GM18907 (cell line): Measurements from ENCODE around the gene EFCAB10.
A peak's percentile ranks its signal among the peaks of the same experiment; 100 is the strongest.
"Not testable (repeated sequence)": the region's sequence is repeated elsewhere in the genome, so short reads cannot be mapped to it uniquely, and the experiment has no call there.

ENCODE experiments used
- ATAC-seq: cut with Tn5 transposase; IDR thresholded peaks from one replicate; pipeline ENCODE4 v1.9.1; 2021; ENCODE audit warnings: mild to moderate bottlenecking, moderate library complexity; ENCODE audit not compliant: unreplicated experiment

EFCAB10 gene

DNA sequence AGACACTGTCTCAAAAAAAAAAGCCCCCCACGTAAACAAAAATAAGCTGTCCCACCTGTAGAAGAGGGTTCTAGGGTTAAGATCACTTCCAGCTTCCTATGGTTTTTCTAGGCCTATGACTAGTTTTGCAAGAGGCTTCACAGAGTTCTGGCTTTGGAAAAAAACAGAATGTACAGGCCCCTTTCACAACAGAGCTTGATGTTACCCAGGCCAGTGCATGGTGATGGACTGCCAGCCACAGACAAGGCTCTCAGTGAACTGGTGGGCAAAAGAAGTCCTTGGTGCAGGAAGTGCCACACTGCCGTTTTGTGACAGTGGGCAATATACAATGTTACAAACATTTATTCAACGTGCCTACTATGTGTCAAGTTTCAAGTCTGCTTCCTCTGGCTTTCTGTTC is 18.3 kb upstream of the EFCAB10 start:
- ATAC-seq, result no peak

DNA sequence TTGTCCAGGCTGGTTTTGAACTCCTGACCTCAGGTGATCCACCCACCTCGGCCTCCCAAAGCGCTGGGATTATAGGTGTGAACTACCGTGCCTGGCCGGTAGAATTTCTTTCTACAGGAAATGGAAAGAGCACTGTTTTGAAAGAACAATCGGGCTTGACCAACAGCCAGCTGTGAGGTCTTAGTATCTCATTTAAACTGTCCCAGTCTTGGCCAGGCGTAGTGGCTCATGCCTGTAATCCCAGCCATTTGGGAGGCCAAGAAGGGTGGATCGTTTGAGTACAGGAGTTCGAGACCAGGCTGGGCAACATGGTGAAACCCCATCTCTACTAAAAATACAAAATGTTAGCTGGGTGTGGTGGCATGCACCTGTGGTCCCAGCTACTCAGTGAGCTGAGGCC is 17.8 kb upstream of the EFCAB10 start:
- ATAC-seq, result not testable (repeated sequence)

DNA sequence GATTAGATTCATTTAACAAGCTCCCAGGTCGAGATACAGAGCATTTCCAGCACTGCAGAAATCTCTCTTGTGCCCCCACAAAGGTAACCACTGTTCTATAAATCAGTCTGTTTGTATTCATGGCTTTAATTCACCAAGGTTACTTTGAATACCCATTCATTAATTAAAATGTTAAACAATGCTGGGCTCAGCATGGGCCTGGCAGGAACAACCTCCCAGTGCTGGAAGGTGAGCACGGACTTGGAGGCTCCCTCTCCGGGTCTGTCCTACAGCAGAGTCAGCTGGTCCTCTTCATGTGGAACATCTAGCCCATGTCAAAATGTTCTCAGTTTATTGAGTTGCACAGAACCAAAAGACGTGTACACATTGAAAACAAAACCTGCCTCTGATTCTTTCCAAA is 15.6 kb upstream of the EFCAB10 start:
- no peak for ATAC-seq

DNA sequence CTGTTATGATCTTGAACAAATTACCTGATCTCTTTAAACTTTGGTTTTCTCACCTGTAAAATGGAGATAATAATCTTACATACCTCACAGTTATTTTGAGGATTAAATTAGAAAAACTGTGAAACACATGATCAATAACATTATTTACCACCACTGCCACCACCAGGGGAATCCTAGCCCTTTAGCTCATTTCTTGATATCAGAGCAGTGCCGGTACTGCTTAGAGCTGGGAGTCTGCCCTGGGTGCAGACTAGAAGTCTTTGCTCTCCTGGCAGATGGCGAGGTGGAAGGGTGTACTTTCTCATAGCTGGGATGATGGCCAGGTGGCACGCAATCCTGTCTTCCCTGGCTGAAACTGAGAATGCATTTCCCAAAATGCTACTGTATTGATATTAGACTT is 12.7 kb upstream of the EFCAB10 start:
- no peak for ATAC-seq

DNA sequence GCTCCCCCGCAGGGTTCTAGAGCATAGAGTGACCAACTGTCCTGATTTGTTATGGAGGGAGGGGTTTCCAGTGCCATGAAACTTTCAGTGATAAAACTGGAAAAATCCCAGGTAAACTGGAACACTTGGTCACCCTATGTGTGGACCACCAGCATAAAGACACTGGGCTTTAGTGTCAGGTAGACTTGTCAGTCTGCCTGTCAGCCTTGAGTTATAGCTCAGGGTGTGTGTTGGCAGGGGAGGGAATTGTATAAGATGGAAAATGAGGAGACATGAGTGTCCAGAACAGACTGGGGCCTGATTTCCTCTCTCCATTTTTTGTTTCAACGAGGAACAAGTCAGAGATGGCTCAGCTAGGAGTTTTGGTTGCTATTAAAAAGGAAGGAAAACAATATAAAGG is 10.2 kb upstream of the EFCAB10 start:
- no peak for ATAC-seq

DNA sequence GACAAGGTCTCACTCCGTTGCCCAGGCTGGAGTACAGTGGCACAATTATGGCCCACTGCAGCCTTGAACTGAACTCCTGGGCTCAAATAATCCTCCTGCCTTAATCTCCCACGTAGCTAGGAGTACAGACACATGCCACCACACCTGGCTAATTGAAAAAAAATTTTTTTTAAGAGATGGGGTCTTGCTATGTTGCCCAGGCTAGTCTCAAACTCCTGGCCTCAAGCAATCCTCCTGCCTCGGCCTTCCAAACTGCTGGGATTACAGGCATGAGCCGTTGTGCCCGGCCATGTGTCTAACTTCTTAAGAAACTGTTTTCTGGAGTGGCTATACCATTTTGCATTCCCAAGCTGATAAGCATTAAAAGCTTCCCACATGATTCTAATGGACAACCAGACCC is 9.5 kb upstream of the EFCAB10 start:
- ATAC-seq, result no peak

DNA sequence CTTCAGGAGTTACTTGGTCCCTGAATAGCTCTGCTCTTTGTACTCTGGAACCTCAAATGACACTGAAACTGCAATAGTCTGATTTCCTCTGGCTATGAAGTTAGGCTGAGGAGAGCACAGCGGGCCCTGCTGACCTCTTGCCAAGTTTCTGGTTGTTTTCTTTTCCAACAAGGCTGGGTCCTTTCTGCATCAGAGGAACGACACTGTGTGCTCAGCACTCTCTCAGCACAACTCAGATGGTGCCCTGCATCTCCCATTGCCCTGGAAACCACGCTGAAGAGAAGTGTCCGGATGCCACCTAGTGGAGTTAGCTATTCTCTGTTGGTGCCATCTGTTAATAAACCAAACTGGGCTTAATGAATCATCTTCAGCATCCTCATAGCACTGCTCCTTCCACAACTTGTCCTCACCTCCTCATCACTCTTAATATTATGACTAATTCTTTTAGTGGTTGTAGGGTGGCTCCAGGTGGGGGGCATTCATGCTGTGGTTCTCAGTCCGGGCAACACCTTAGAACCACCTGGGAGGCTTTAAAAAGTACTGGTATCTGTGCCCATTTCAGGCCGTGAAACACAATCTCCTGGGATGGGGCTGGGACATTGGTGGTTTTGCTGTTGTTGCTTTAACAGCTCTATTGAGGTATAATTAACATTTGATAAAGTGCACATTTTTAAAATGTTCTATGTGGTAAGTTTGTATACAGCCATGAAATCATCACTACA is 8.2 kb upstream of the EFCAB10 start:
- peak; percentile 94 for ATAC-seq

DNA sequence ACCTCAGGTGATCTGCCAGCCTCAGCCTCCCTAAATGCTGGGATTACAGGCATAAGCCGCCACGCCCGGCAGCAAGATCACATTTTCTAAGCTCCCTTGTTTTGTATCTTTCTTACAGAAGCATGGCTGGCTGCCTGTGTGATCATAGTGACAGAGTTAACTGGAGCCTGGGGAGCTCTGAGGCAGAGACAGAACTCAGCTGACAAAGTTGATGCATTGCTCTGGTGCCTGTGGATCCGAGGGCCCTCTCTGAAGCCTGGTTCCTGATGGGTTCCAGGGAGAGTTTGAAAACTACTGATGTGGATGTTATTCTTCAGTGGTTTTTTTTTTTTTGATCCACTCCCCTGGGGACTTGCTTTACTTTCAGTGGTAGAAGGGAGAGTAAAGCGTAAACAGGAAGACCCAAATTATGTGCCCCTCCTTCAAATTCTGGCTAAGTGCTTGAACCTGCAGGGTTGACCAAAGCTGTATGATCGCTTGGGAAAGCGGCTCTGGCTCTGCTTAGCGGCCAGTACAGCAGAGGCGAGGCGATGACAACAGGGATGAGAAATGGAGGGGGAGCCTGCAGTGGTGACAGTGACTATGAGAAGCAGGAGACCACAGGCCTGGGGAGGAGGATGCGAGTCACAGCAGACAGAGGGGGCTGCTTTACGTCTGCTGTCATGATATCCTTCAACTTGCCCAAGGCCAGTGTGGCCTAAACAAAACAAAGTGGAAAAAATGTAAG is 6.8 kb upstream of the EFCAB10 start:
- no peak for ATAC-seq

DNA sequence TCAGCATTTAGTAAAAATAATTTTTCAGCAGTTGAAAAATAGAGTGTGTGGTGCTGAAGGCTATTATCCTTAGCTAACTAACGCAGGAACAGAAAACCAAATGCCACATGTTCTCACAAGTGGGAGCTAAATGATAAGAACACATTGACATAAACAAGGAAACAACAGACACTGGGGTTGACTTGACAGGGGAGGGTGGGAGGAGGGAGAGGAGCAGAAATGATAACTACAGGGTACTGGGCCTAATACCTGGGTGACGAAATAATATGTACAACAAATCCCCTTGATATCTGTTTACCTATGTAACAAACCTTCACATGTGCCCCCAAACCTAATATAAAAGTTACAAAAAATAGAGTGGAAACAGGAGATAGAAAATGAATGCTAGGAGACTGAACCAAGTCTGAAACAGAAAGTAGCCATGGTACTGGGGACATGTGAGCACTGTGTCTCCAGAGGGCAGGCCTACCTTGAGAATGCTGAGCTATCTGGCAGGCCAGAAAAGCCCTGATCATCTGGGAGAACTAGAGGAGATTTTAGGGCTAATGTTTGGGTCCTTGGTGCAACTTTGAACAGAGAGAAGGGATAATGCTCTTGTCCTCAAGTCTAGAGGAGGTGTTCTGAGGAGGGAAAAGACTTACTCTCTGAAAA is 4.7 kb upstream of the EFCAB10 start:
- no peak for ATAC-seq

DNA sequence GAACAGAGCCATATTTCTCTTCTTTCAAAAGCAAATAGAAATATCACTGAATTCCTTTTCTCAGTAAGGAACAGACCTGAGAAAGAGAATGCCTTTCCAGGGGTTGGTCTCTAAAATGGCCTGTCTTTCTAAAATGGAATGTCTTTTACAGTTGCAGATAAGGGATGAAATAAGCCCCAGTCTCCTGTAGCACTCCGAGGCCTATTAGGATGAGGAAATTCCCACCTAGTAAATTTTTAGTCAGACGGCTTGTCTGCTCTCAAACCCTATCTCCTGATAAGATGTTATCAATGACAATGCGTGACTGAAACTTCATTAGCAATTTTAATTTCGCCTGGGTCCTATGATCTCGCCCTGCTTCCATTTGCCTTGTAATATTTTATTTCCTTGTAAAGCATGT is 2.9 kb upstream of the EFCAB10 start:
- ATAC-seq, result no peak

DNA sequence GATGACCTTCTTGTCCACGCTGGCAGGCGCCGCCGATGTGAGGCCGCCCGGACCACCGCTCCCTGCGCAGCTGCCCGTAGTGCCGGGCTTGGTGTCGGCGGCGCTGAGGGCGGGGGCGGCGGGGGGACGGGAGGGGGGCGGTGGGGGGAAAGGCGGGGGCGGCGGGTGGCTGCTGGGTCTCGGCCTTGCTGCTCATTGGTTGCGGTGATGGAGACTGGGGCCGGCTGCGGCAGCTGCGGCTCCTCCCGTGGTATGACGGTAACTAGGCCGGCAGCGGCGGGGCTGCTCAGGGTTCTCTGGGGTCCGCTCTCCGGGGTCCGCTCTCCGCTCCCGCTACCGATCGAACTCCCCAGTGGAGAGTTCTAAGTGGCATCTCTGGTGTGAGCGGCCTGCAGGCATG is 1.8 kb upstream of the EFCAB10 start:
- ATAC-seq, result no peak

DNA sequence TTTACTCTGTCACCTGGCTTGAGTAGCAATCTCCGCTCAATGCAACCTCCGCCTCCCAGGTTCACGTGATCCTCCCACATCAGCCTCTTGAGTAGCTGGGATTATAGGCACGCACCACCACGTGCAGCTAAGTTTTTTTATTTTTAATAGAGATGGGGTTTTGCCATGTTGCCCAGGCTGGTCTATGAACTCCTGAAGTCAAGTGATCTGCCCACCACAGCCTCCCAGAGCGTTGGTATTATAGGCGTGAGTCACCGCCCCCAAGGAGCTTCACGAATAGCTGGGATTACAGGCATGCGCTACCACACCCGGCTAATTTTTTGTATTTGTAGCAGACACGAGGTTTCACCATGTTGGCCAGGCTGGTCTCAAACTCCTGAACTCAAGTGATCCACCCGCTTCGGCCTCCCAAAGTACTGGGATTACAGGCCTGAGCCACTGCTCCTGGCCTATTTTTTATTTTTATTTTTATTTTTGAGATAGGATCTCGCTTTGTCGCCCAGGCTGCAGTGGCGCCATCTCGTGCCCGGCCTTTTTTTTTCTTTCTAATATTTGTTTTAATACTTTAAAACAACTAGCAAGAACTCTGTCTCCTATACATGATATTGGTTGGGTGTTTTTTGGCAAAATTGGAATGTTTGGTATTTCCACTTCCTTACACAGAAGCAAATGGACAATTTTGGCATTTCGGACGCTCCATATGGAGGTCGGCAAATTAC is 1.1 kb downstream of the EFCAB10 start:
- ATAC-seq, result no peak

DNA sequence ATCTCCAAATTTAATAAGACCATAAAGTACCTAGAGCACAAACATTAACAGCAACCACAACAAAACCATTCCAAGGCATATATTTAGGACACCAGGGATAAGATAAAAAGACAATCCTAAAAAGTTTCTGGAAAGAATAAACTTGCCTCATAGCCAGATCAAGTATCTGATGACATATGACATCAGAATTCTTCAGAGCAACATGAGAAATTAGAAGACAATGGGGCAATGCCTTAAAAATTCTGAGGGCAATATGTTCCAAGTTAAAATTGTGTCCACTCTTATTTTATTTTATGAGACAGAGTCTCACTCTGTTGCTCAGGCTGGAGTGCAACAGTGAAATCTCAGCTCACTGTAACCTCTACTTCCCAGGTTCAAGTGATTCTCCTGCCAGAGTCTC is 2.8 kb downstream of the EFCAB10 start:
- ATAC-seq, result no peak

DNA sequence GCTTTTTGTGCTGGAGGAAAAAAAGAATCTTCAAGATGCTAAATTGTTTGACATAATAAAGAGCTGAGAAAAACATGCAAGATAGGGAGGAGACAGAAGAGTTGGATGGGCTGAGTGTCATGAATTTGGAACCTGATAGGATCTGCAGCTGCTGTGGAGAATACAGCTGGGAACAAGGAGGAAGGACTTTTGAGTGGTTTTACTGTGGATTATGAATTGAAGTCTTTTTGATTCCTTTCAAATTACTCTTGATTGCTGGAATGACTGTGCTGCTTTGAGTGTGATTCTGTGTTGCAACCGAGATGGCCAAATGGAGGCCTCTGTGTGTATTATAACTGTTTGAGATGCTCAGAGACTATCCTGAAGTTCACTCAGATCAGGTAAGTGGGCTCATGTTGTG is 4.0 kb downstream of the EFCAB10 start:
- no peak for ATAC-seq

DNA sequence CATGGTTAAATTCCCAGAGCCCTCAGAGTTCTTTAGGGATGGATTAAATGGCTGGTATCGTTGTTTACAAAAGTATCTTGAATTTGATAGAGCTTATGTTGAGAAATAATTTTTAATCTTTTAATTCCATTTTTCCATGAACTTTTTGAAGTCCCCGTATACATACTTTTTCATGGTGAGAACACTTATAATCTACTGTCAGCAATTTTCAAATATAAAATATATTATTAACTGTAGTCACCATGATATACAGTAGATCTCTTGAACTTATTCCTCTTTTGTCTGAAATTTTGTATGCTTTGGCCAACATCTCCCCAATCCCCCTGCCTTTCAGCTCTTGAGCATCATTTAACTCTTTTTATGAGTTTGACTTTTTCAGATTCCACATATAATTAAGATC is 9.4 kb downstream of the EFCAB10 start:
- ATAC-seq, result no peak

DNA sequence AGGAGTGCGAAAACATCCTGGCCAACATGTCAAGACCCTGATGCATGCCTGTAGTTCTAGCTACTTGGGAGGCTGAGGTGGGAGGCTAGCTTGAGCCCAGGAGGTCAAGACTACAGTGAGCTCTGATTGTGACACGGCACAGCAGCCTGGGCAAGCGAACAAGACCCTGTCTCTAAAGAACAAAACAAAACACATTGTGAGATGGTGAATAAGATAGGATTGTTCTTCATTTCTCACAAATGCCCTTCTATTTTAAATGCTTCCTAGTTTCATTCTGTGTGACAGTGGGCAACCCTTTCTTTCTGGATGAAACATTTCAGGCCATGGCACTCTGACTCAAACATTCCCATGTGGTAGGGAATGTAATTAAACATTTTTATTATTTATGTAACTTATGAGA is 13.5 kb downstream of the EFCAB10 start:
- no peak for ATAC-seq

DNA sequence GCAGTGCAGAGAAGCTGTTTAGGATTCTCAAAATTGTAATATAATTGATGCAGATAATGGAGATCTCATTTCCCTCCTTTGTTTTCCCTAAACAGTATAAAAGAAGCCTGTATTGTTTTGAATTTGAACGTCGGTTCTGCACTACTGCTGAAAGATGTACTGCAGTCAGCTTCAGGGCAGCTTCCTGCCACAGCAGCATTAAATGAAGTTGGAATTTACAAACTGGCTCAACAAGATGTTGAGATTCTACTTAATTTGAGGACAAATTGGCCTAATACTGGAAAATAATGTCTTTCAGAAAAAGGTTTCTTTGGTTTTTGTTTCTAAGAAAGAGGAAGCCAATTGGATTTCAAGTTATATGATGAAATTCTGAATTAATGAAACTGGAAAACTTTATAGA is 14.3 kb downstream of the EFCAB10 start:
- ATAC-seq, result no peak

DNA sequence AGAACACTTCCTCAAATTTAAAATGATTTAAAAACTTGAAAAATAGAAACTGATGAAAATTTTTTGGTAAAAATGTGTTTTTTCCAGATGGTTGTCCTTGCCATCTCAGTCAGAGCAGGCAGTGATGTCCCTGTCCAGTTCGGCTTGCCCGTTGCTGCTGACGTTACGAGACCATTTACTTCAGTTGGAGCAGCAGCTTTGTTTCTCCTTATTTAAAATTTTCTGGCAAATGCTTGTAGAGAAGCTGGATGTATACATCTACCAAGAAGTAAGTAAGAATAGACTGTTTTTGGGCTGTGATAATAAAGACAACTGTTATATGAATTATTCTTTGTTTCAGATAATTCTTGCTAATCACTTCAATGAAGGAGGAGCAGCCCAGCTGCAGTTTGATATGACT is 16.1 kb downstream of the EFCAB10 start:
- ATAC-seq, result no peak

DNA sequence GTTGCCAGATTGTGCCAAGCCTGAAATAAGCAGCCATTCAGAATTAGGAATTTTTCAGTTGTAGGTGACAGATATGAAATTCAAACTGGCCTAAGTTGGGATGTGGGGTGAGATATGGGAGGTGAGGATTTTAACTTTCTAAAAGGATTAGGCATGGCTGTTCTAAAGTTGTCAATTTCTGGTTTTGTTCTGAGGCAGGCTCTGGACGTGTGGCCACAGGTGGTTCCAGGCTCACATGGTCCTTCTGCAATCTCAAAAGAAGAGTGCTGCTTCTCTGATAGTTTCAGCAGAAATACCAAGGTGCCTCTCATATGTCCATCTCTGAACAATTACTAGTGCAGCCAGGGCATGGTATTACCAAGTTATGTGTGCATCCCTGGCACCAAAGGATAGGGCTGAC is 21.4 kb downstream of the EFCAB10 start:
- ATAC-seq, result no peak

DNA sequence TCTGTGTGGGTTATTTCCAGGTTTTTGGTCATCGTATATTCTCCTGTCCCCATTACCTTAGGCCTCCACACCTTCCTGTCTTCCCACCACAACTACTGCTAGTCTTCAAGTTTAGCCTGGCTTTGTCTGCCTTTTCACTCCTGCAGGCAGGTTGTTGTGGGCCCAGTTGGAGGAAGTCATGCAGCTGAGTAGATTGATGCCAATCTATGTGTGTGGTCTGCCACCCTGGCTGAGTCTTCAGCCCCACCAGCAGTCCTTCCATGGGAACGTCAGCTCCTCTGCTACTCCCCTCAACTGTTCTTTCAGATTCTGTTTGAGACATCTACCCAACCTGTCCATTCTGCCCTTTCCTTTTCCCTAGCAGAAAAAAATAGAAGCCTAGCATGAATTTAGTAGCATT is 43.0 kb downstream of the EFCAB10 start:
- ATAC-seq, result no peak

DNA sequence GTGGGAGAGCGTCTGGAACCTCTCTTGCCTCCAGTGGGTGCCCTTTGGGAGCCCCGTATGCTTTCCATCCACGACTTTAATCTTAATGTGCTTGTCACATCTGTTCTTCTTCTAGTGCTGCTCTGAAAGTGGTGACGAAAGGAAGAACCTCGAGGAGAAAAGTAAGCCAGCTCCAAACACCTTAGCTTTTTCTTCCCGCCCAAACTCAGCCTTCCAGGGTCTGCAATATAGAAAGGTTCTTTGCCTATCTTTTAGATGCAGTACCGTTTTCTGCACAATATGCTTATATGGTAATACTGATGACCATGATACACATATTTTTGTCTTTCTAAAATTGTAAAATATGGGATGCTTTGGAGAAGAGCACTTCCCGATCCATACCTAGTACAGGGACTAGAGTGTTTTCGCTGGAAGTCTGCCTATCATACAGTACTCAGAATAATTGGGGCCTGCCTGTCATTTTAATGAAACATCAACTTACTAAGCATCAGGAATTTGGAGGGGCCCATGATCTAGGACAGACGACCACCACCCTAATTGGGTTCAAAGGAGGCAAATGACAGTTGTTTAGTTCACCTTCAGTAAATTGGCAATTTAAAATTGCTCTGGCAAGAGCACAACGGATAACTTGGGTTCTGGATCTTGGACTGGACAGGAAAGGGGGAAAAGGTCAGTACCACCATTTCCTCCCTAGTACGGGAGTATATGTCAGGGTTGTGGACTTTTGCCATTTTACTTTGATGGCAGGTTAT is 48.4 kb downstream of the EFCAB10 start:
- no peak for ATAC-seq
